Colonic mucosa (tissue), 4 donors: Measurements from ENCODE around the gene OR10A2. TPM values are rescaled to one million over a fixed set of nuclear protein-coding genes. Genes with fewer than 3 reads are reported as not detected.

Experiments
- DNase-seq: peaks from one replicate; pipeline ENCODE4 v3.0.0-alpha.2; 2020
- H3K27ac ChIP-seq: fragments of 200-600 bp; one replicate; pipeline ENCODE4 v1.8.0; 2021
- H3K27me3 ChIP-seq: fragments of 200-600 bp; one replicate; pipeline ENCODE4 v1.8.0; 2021
- H3K36me3 ChIP-seq: fragments of 200-600 bp; one replicate; pipeline ENCODE4 v1.8.0; 2021
- H3K4me1 ChIP-seq: fragments of 200-600 bp; one replicate; pipeline ENCODE4 v1.8.0; 2021; ENCODE audit warnings: mild to moderate bottlenecking
- H3K4me3 ChIP-seq: fragments of 200-600 bp; one replicate; pipeline ENCODE4 v1.8.0; 2021
- H3K9ac ChIP-seq, 2 donors: one replicate each; pipeline ENCODE4 v1.7.0; 2013; ENCODE audit warnings: control low read depth in 2 of 2, low read depth in 2 of 2, low read length in 2 of 2
- H3K9me3 ChIP-seq: fragments of 200-600 bp; one replicate; pipeline ENCODE4 v1.8.0; 2021
- CTCF ChIP-seq: fragments of 200-600 bp; IDR thresholded peaks from one replicate; pipeline ENCODE4 v1.8.0; 2022; ENCODE audit warnings: antibody characterized with exemption, mild to moderate bottlenecking
- intact Hi-C: fragments of 100-400 bp; cut with DNase I; formaldehyde crosslinking; loops from one replicate; pipeline ENCODE4 v1.14.1; 2022
- total RNA-seq, 2 donors: library from RNA; stranded (reverse); fragmentation: NEBNext Ultra II Directional in 1 of 2; extraction: Animal tissue kit (Norgen Biotek cat#: 25700) in 1 of 2; gene quantifications; one replicate each; pipeline ENCODE4 v1.2.1, GENCODE V29; 2021
- donor health status: healthy.
- donor health status: DM: no; HTN: no; CAD: no.
- donor health status: DM: no; HTN: no; CAD: no.

OR10A2 gene, protein sequence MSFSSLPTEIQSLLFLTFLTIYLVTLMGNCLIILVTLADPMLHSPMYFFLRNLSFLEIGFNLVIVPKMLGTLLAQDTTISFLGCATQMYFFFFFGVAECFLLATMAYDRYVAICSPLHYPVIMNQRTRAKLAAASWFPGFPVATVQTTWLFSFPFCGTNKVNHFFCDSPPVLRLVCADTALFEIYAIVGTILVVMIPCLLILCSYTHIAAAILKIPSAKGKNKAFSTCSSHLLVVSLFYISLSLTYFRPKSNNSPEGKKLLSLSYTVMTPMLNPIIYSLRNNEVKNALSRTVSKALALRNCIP
- total RNA-seq: not detected

GRCh38 chr11:6862961-6863360, at the start of gene OR10A2:
Gene OR10A2 (plus strand): TSS chr11:6863057. CDS start chr11:6869755, 6,698 bp downstream.
- Histone ChIP-seq H3K9ac (no peak within 1 kb of the TSS), H3K27me3 (no peaks in the 10 kb centered on the region)
- no peak for TF ChIP-seq CTCF

GRCh38 chr11:6813656-6814055, 49.2 kb upstream of the OR10A2 start:
- no peaks in the 10 kb centered on the region for H3K36me3 ChIP-seq
- no peak for DNase-seq
- intact Hi-C loops: no loop called here
- H3K9ac ChIP-seq: no peak overlapping the region
- H3K4me3 ChIP-seq: no peak overlapping the region
- no peaks in the 10 kb centered on the region for H3K27me3 ChIP-seq
- H3K27ac ChIP-seq: no peak overlapping the region
- no peaks in the 10 kb centered on the region for H3K4me1 ChIP-seq
- no peaks in the 10 kb centered on the region for H3K9me3 ChIP-seq
- no peak for TF ChIP-seq CTCF

More at GRCh38 chr11:6862961-6863360, at the start of gene OR10A2:
- H3K9me3 ChIP-seq: no peaks in the 10 kb centered on the region
- intact Hi-C loops: no loop called here
- no peak for DNase-seq
- no peak within 1 kb of the TSS for H3K4me3 ChIP-seq
- H3K36me3 ChIP-seq: no peaks in the 10 kb centered on the region
- no peaks in the 10 kb centered on the region for H3K4me1 ChIP-seq
- no peak within 1 kb of the TSS for H3K27ac ChIP-seq

DNA sequence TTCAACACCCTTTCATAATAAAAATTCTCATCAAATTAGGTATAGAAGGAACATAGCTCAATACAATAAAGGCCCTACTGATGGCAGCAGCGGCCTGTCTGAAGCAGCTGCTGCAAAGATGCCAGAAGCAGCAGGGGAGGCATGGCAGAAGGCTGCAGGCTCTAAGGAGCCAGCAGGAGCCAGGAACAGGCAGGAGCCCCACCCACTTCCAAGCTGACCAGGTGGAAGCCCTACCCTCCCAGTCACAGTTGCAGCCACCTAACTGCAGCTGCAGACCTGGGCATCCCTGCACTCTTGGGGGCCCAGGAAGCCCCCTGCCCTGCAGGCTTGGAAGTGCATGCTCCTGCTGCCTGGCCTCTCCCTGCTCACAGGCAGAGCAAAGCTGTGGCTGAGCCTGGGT, 45.2 kb upstream of the OR10A2 start:
- Histone ChIP-seq H3K9ac (no peak overlapping the region), H3K27ac (no peak overlapping the region), H3K4me1 (no peaks in the 10 kb centered on the region), H3K9me3 (no peaks in the 10 kb centered on the region), H3K27me3 (no peaks in the 10 kb centered on the region), H3K4me3 (no peak overlapping the region), H3K36me3 (no peaks in the 10 kb centered on the region)
- no peak for TF ChIP-seq CTCF
- no peak for DNase-seq
- intact Hi-C loops: no loop called here

DNA sequence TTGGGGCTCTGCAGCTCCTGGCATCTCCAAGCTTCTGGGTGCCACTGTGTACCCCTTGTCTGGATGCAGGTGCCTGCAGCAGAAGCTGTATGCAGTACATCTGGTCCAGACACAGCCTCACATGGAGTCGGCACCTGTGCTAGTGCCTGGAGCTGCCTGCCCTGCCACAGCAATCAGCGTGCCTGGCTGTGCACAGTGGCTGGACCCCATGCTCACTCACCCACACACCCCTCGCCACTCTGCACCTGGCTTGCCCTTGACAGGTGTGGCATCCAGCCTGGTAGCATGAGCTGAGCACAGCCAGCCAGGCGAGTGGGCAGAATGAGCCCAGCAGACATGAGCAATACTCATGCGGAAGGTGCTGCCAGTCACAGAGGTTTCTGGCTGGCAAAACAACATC, 43.9 kb upstream of the OR10A2 start:
- no peak overlapping the region for H3K9ac ChIP-seq
- no peaks in the 10 kb centered on the region for H3K4me1 ChIP-seq
- H3K36me3 ChIP-seq: no peaks in the 10 kb centered on the region
- no peaks in the 10 kb centered on the region for H3K27me3 ChIP-seq
- no peak for DNase-seq
- intact Hi-C loops: no loop called here
- H3K27ac ChIP-seq: no peak overlapping the region
- no peaks in the 10 kb centered on the region for H3K9me3 ChIP-seq
- TF ChIP-seq CTCF: no peak
- no peak overlapping the region for H3K4me3 ChIP-seq

DNA sequence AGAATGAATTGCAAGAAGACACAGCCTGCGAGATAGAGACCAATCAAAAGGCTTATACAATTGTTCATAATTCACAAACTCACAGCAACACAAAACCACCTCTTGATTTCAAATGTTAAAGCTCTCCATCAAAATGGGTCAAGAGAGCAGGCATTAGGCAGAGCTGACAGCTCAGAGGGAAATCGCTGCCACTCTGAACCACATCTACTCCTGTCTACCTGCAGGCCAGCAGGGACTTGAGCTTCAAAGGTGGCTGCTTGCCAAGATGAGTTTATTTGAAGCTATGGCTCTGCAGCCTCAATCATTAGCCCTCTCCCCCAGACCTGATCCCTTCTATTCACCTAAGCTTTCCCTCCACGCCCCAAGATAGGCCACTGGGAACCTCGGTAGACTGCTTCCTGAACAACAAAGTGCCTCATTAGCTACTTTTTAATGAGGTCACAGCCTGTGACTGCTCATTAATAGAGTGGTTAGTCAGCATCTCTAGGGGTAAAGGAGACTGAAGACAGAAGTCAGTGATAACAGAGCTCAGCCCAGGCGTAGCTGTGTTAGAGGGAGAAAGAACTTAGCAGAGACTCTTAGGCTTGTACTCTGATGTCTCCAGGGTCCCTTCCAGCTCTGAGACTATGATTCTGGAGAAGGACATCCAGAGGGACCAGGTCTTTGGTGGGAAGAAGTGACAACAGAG, 38.6 kb upstream of the OR10A2 start:
- Histone ChIP-seq H3K27ac (no peak overlapping the region), H3K27me3 (no peaks in the 10 kb centered on the region), H3K4me1 (no peaks in the 10 kb centered on the region), H3K9ac (no peak overlapping the region), H3K4me3 (no peak overlapping the region), H3K9me3 (no peaks in the 10 kb centered on the region), H3K36me3 (no peaks in the 10 kb centered on the region)
- DNase-seq: no peak
- no peak for TF ChIP-seq CTCF
- intact Hi-C loops: no loop called here
